ENCODE measurements around the gene SLC6A3.
"Not testable (repeated sequence)": the region's sequence is repeated elsewhere in the genome, so short reads cannot be mapped to it uniquely, and the experiment has no call there.

Gene SLC6A3

GRCh38 chr5:1439388-1440097, 5.7 kb downstream of the SLC6A3 start:
- no peak for DNase-seq

DNA sequence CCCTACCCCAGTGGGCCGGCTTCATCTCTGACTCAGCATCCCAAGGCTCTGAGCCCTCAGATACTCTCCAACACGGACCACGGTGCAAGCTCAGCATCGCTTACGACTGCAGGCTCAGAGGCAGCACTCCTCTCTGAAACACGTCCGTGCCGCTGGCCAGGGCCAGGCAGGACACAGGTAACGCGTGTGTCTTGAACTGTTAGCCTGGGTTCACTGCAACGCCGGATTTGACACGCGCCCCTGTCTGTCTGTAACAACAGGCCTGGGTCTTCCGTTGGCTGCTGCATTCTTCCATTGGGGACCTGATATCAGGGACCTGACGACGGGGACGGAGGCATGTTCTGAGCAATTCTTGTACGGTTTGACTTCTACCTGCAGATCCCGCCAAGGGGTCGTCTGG, 6.4 kb downstream of the SLC6A3 start:
- no peak for DNase-seq

- no peak for DNase-seq
These were observed 7.2 kb downstream of the SLC6A3 start for GRCh38 chr5:1437876-1438559.

DNA sequence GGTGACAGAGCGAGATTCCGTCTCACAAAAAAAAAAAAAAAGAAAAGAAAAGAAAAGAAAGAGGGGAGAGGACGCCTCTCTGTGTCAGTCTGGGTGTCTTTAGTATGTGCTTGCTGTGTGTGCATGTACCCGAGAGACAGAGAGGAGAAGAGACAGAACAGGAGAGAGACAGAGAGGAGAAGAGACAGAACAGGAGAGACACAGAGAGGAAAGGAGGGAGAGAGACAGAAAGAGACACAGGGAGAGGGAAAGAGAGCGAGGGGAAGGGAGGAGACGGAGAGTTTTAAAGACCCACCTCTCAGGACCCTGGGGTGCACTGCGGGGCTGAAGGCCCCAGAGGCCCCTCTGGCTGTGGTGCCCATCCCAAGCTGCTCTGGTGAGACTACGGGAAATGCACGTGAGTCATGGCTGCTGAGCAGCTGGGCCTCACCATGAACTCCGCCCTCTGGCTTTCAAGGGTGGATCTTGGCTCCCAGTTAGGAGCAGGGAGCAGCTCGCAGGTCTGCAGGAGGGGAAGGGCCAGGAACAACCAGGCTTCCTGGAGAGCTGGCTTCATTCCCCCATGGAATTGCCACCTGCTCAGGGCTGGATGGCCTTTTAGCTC, 7.9 kb downstream of the SLC6A3 start:
- no peak for DNase-seq

- no peak for DNase-seq
These were observed 8.6 kb downstream of the SLC6A3 start for GRCh38 chr5:1436681-1437080.

DNA sequence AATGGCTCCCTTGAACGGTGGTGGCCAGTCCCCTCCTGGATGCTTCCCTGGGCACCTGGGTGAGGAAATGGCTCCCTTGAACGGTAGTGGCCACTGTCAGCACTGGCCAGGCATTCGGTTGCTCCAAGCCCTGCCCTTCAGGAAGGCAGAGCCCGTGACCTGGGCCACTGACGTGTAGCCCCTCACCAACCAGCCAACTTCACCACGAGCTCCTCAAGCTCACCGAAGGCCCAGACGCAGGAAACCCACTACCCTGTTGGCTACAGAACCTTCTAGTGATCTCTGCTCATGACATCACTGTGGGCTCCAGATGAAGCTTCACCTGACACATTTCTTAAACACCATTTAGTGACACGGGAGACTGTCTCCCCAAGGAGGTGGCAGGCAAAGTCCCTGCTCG, 9.2 kb downstream of the SLC6A3 start:
- DNase-seq: no peak

- DNase-seq: no peak
These were observed 9.9 kb downstream of the SLC6A3 start for GRCh38 chr5:1435369-1435768.

- DNase-seq: no peak
These were observed 12.9 kb downstream of the SLC6A3 start for GRCh38 chr5:1432296-1432695.

DNA sequence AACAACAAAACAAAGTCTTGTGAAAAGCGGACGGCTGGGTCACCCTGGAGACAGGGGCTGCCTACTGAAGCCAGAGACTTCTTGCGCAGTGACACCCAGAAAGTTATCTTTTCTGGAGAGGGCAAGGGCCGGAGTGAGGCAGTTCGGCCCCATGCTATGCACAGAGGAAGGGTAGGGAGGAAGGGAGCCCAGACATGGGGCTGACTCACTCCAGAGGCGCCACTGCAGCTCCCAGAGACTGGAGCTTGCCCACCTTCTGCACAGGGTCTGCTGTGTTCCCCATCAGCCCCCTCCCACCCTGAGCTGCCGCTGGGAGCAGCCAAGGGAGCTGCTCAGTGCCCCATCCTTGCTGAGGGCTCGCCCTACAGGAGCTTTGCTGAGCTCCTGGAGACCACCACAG, 13.3 kb downstream of the SLC6A3 start:
- DNase-seq: no peak

DNA sequence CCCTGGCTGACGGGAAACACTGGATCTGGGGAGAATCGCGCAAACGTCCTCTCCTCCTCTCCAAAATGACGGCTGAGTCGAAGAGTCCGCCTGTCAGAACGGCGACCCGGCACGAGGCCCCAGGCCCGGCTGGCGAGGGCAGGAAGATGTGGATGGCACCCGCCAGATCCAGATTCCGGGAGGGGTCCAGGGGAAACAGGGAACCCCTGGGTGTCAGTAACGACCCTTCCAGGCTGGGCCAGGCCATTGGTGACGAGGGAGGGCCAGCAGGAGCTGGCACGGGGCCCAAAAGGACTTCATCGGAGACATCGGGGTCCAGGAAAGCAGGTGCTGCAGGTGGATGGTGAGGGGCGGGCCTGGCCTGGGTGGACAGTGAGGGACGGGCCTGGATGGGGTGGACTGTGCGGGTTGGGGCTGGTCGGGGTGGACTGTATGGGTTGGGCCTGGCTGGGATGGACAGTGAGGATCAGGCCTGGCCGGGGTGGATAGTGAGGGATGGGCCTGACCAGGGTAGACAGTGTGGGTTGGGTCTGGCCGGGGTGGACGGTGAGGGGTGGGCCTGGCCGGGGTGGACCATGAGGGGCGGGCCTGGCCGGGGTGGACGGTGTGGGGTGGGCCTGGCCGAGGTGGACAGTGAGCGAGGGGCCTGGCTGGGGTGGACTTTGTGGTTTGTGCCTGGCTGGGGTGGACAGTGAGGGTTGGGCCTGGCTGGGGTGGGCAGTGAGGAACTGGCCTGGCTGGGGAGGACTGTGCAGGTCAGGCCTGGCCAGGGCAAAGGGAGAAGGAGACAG, 14.0 kb downstream of the SLC6A3 start:
- DNase-seq: no peak

GRCh38 chr5:1430121-1430795, 15.0 kb downstream of the SLC6A3 start:
- DNase-seq: no peak

DNA sequence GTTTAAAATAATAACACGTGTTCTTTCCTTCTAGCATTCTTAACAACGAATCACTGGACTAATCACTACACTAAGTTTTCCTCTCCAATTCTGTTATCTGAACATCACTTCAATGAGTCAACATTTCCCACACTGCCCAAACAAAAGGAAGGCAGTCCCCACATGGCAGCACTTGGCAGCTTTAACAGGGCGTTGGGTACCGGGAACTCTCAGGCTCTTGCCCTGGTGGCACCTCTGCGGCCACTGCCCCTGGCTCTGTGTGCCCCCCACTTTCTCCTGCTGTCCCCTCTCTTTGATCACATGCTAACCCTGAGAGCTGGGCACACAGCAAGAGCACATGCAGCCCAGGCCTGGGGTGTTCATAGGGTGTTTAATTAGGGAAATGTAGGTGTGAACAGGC, 15.7 kb downstream of the SLC6A3 start:
- no peak for DNase-seq

DNA sequence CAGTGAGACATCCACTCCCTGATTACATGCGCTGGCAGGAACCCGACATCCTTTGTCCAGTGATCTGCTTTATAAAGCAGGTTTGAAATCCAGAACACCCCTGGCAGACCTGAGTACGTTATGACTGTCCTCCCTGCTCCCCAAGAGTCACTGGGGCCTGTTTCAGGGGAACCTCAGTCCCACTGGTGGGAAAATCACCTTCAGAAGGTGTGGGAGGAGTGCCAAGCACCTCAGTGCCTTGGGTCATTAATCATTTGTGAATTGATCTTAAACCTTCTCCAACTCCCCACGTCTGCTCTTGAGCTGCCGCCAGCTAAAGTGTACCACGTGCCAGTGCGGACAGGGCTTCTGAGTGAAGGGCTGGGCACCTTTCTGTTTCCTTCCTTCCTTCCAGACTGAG, 16.2 kb downstream of the SLC6A3 start:
- no peak for DNase-seq

DNA sequence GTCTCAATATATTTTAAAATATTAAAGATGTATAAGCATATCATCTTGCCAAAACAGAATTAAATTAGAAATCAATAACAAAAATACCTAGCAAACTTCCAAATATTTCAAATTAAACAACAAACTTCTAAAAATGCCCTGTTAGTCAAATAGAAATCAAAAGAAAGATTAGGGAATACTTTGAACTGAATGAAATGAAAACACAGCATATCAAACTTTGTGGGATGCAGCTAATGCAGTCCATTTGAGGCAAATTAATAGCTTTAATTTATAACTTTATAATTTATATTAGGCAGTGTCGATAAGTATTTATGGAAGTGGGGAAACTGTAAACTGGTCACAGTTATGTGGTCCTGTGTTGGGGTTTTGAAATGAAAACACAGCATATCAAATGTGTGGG, 17.1 kb downstream of the SLC6A3 start:
- DNase-seq: no peak

DNA sequence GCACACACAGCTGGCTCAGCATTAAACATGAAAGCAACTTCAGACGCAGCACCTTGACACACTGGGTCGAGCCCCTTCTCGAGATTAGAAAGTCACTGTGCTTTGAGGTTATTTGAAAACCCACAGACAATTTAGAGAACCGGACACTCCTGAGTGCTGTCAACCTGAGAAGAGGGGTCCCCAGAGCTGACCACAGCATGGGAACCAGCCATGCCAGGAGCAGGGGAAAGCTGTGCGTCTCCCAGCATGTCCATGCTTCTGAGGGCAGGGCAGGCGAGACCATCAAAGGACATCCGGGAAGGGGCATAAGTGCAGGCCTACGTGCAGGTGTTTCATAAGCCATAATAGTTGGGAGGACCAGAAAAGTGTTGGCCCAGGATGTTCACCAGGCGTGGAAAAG, 20.5 kb downstream of the SLC6A3 start:
- no peak for DNase-seq

- no peak for DNase-seq
These were observed 21.2 kb downstream of the SLC6A3 start for GRCh38 chr5:1423901-1424603.

DNA sequence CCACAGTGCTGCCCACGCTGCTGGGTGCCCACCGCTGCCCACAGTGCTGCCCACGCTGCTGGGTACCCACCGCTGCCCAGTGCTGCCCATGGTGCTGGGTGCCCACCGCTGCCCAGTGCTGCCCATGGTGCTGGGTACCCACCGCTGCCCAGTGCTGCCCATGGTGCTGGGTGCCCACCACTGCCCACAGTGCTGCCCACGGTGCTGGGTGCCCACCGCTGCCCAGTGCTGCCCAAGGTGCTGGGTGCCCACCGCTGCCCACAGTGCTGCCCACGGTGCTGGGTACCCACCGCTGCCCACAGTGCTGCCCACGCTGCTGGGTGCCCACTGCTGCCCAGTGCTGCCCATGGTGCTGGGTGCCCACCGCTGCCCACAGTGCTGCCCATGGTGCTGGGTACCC, 22.7 kb downstream of the SLC6A3 start:
- DNase-seq: not testable (repeated sequence)

DNA sequence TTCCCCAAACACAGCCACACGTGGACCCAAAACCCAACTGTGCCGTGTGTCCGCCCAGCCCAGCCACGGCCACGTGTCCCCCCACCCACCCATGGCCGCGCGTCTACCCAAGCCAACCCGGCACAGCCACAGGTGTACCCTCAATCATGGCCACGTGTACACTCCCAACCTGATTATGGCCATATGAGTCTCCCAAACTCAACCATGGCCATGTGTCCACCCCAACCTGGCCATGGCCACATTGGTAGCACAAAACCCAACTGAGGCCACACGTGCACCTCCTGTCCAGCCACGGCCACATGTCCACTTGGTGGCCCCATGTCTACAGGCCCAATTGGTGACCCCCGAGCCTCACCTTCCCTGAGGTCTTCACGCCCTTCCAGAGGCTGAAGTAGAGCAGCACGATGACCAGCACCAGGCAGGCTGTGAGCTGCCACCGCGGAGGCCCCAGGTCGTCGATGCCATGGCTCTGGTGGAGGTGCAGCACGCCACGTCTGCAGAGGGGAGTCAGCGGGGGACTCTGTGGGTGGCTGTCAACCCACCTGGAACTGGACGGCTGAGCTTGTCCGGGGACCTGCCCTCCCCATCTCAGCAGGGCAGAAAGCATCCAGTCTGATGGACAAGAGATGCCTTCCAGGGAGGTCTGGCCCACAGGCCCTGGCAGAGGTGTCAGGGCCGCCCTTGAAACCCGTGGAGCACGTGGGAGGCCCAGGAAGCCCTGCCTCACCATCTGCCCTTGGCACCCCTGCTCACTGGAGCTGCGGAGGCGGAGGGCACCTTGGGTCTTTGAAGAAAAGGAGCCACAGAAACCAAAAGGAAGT, 23.5 kb downstream of the SLC6A3 start:
- no peak for DNase-seq

DNA sequence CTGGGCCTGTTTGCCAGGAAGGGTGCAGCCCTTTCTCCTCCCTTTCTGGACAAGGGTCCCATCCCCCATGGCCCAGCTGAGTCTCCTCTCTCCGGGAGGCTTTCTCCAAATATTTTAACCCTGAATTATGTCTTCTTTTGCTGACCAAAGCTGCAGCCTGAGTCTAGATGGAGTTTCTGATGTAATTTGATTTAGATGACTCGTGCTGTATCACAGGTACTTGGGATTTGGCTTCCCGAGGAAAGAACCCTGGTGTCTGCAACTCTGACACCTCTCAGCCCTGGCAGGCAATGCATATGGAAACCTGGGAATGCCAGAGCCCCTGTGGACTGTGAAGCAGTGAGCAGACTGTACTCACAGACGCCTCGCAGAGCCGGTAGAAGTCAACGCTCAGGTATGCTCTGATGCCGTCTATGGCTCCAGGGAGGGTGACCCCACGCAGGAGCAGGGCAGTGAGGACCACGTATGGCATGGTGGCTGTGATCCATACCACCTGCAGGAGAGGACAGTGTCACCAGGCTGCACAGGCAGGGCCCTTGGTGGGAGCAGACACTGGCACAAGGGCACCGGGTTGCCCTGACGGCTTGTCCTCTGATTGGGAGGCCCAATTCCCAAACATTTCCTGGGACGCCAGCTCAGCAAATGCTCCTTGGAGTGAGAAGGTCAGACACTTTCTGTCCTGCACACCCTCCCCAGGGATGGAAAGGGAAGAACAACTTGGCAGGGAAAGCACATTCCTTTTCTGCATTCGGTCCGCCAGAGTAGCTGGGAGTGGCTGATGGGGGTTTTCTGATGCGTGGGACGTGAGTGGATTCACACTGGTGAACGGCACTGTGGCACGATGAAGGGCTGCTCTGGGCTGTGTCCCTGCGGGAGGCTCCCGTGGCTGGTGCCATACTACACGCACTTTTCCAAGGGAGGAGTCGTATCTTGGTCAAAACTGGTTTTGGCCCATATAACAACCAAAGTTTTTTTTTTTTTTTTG, 24.7 kb downstream of the SLC6A3 start:
- DNase-seq: no peak

Measured in inflammatory macrophage treated with lipopolysaccharide for 4 hours (primary cell).